Activated CD8-positive, alpha-beta memory T cell treated with anti-CD3 and anti-CD28 coated beads, Interleukin-2, amount 10 ng/mL, durations not matched to agents 7 days and 5 days (primary cell): ENCODE measurements around the gene ASS1. TPM values are rescaled to one million over a fixed set of nuclear protein-coding genes. Genes with fewer than 3 reads are reported as not detected.

Experiments
- ATAC-seq: fragments of 150-1000 bp; cut with Tn5 transposase; one replicate; pipeline ENCODE4 v1.10.0; 2021; ENCODE audit warnings: moderate library complexity
- CTCF ChIA-PET: fragments of 350-600 bp; sonication (Branson Sonifier 250); formaldehyde crosslinking; loops from one replicate; lab custom pipeline; 2021; ENCODE audit warnings: antibody characterized with exemption; lab: Charles Lee
- DNase-seq: peaks from one replicate; pipeline ENCODE4 v3.0.0-alpha.2; 2020
- H3K27ac Mint-ChIP-seq: one replicate; pipeline ENCODE4 v1.8.0; 2021; ENCODE audit warnings: mild to moderate bottlenecking, mixed read lengths
- H3K27me3 Mint-ChIP-seq: one replicate; pipeline ENCODE4 v1.8.0; 2021; ENCODE audit warnings: mixed read lengths
- H3K36me3 Mint-ChIP-seq: one replicate; pipeline ENCODE4 v1.8.0; 2021; ENCODE audit warnings: mild to moderate bottlenecking, mixed read lengths
- H3K4me1 Mint-ChIP-seq: one replicate; pipeline ENCODE4 v1.8.0; 2021; ENCODE audit warnings: mixed read lengths
- H3K4me3 Mint-ChIP-seq: one replicate; pipeline ENCODE4 v1.8.0; 2021; ENCODE audit warnings: mild to moderate bottlenecking, moderate library complexity, mixed read lengths
- H3K9me3 Mint-ChIP-seq: one replicate; pipeline ENCODE4 v1.8.0; 2022; ENCODE audit warnings: low read depth, mixed read lengths
- total RNA-seq, 2 experiments: library from RNA; stranded (reverse); gene quantifications; one replicate each; pipeline ENCODE4 v1.2.3, GENCODE V29; 2021

ASS1 gene
- total RNA-seq, 2 experiments from 2014 or later: 5.3 to 11.1 TPM

DNA sequence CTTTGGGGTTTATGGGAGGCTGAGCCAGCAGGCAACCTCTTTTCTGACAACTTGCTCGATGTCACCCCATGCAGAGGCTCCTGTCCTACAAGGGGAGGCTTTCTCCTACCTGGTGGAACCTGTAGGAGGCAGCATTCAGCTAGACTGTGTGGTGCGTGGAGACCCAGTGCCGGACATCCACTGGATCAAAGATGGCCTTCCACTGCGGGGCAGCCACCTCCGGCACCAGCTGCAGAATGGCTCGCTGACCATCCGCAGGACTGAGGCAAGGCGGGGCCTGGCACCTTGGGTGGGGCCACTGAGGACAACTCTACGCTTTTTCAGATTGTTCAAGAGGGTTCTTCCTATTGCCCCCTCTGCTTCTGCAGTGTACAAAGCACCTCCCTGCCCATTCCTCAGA is 36.1 kb upstream of the ASS1 start:
- H3K27ac Mint-ChIP-seq: no peak overlapping the region
- H3K4me1 Mint-ChIP-seq: no peaks in the 10 kb centered on the region
- no peaks in the 10 kb centered on the region for H3K36me3 Mint-ChIP-seq
- H3K27me3 Mint-ChIP-seq: peaks cover 6% of the 10 kb centered on the region
- no peak for ATAC-seq
- DNase-seq: no peak
- no peaks in the 10 kb centered on the region for H3K9me3 Mint-ChIP-seq
- CTCF ChIA-PET: no interaction called here
- H3K4me3 Mint-ChIP-seq: no peak overlapping the region

- ATAC-seq (no peak), DNase-seq (no peak)
- CTCF ChIA-PET: no interaction called here
- Mint-ChIP-seq H3K27ac (no peak overlapping the region), H3K4me1 (no peaks in the 10 kb centered on the region), H3K4me3 (no peak overlapping the region), H3K9me3 (no peaks in the 10 kb centered on the region), H3K36me3 (no peaks in the 10 kb centered on the region), H3K27me3 (peaks cover 7% of the 10 kb centered on the region)
These were observed 35.5 kb upstream of the ASS1 start for GRCh38 chr9:130409246-130409645.

DNA sequence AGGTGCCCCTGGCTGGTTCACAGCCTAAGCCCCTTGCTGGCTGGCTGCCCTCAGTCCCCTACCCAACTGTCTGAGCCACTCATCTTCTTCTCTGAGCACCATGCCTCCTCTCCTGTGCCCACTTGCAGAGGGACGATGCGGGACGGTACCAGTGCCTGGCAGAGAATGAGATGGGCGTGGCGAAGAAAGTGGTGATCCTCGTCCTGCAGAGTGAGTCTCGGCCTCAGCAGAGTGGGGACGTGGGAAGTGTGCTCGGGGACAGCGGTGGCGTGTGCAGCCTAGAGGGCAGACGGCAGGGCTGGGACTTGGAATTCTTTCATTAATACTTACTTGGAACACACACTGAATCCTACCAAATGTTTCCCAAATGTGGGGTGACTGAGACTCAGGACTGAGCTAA is 34.3 kb upstream of the ASS1 start:
- Mint-ChIP-seq H3K36me3 (no peaks in the 10 kb centered on the region), H3K4me1 (no peaks in the 10 kb centered on the region), H3K9me3 (no peaks in the 10 kb centered on the region), H3K27ac (no peak overlapping the region), H3K27me3 (peaks cover 8% of the 10 kb centered on the region), H3K4me3 (no peak overlapping the region)
- DNase-seq (no peak), ATAC-seq (no peak)
- CTCF ChIA-PET: interaction anchor here (0.5 to 0.8 kb wide), 2 partner anchors 9 to 25 kb away, joined by 3 read pairs; no protein-coding TSS in a partner anchor

GRCh38 chr9:130411566-130411915 is 33.2 kb upstream of the ASS1 start:
- DNase-seq (no peak), ATAC-seq (no peak)
- Mint-ChIP-seq H3K27ac (no peak overlapping the region), H3K4me1 (no peaks in the 10 kb centered on the region), H3K36me3 (no peaks in the 10 kb centered on the region), H3K27me3 (peaks cover 8% of the 10 kb centered on the region), H3K9me3 (no peaks in the 10 kb centered on the region), H3K4me3 (no peak overlapping the region)
- CTCF ChIA-PET: no interaction called here

DNA sequence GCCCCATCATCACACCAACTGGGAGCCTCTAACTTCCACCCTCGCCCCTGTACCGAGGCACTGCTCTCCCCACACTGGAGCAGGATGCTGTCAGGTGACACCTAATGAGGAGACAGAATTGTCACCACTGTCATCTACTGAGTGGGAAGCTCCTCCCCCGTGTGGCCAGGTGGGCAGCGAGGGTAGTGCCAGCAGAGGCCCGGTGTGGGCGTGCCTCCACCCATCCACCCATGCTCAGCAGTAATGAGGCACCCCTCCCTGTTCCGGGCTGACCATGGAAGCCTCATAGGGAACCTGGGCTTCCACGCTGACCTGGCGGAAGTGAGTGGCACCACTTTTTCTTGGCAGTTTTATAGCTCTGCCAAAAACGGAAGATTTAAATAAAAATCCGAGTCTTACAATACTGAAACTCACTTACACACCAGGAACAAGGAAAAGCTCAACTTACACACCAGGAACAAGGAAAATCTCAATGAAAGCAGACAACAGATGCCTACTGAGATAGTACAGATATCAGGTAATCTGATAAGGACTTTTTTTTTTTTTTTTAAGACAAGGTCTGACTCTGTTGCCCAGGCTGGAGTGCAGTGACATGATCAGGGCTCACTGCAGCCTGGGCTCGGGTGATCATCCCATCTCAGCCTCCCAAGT is 30.6 kb upstream of the ASS1 start:
- no peaks in the 10 kb centered on the region for H3K4me1 Mint-ChIP-seq
- no peaks in the 10 kb centered on the region for H3K9me3 Mint-ChIP-seq
- no peak overlapping the region for H3K27ac Mint-ChIP-seq
- H3K4me3 Mint-ChIP-seq: no peak overlapping the region
- no peaks in the 10 kb centered on the region for H3K36me3 Mint-ChIP-seq
- CTCF ChIA-PET: no interaction called here
- peaks cover 8% of the 10 kb centered on the region for H3K27me3 Mint-ChIP-seq
- ATAC-seq (no peak), DNase-seq (no peak)

- no peak overlapping the region for H3K4me3 Mint-ChIP-seq
- peaks cover 12% of the 10 kb centered on the region for H3K27me3 Mint-ChIP-seq
- no peaks in the 10 kb centered on the region for H3K36me3 Mint-ChIP-seq
- no peaks in the 10 kb centered on the region for H3K4me1 Mint-ChIP-seq
- DNase-seq: no peak
- H3K9me3 Mint-ChIP-seq: no peaks in the 10 kb centered on the region
- ATAC-seq: no peak
- no peak overlapping the region for H3K27ac Mint-ChIP-seq
- CTCF ChIA-PET: no interaction called here
These were observed 29.6 kb upstream of the ASS1 start for GRCh38 chr9:130414910-130415746.

DNA sequence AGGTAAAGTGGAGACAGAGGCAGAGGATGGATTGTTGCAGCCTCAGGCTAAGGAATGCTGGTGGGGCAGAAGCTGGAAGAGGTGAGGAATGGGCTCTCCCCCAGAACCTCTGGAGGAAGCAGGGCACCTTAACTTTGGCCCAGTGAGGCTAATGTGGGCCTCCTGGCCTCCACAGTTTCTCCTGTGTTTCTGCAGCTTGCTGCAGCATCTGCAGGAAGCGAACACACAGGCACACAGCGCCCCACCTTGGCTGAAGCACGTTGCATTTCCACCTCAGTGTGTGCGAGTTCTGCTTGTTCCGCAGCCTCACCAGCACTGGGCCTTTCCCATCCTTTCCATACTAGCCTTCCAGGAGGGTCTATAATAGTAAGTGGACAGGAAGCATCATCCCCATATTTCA is 27.2 kb upstream of the ASS1 start:
- Mint-ChIP-seq H3K9me3 (no peaks in the 10 kb centered on the region), H3K27me3 (peaks cover 13% of the 10 kb centered on the region), H3K36me3 (no peaks in the 10 kb centered on the region), H3K4me1 (no peaks in the 10 kb centered on the region), H3K27ac (no peak overlapping the region), H3K4me3 (no peak overlapping the region)
- ATAC-seq: no peak
- CTCF ChIA-PET: no interaction called here
- DNase-seq: no peak

GRCh38 chr9:130418776-130419175 is 26.0 kb upstream of the ASS1 start:
- H3K4me3 Mint-ChIP-seq: no peak overlapping the region
- CTCF ChIA-PET: no interaction called here
- DNase-seq (no peak), ATAC-seq (no peak)
- no peak overlapping the region for H3K27ac Mint-ChIP-seq
- peaks cover 10% of the 10 kb centered on the region for H3K27me3 Mint-ChIP-seq
- H3K36me3 Mint-ChIP-seq: no peaks in the 10 kb centered on the region
- no peaks in the 10 kb centered on the region for H3K4me1 Mint-ChIP-seq
- H3K9me3 Mint-ChIP-seq: no peaks in the 10 kb centered on the region

- no peaks in the 10 kb centered on the region for H3K4me1 Mint-ChIP-seq
- H3K27ac Mint-ChIP-seq: no peak overlapping the region
- DNase-seq: no peak
- no peak overlapping the region for H3K4me3 Mint-ChIP-seq
- H3K36me3 Mint-ChIP-seq: no peaks in the 10 kb centered on the region
- H3K9me3 Mint-ChIP-seq: no peaks in the 10 kb centered on the region
- no peak for ATAC-seq
- CTCF ChIA-PET: no interaction called here
- peaks cover 8% of the 10 kb centered on the region for H3K27me3 Mint-ChIP-seq
These were observed 25.2 kb upstream of the ASS1 start for GRCh38 chr9:130419521-130420035.

GRCh38 chr9:130421154-130421801 is 23.5 kb upstream of the ASS1 start:
- ATAC-seq: no peak
- H3K4me3 Mint-ChIP-seq: no peak overlapping the region
- H3K36me3 Mint-ChIP-seq: no peaks in the 10 kb centered on the region
- CTCF ChIA-PET: no interaction called here
- DNase-seq: no peak
- H3K9me3 Mint-ChIP-seq: no peaks in the 10 kb centered on the region
- peaks cover 8% of the 10 kb centered on the region for H3K27me3 Mint-ChIP-seq
- H3K4me1 Mint-ChIP-seq: no peaks in the 10 kb centered on the region
- H3K27ac Mint-ChIP-seq: no peak overlapping the region

- H3K36me3 Mint-ChIP-seq: no peaks in the 10 kb centered on the region
- no peak for DNase-seq
- peaks cover 8% of the 10 kb centered on the region for H3K27me3 Mint-ChIP-seq
- no peaks in the 10 kb centered on the region for H3K9me3 Mint-ChIP-seq
- no peaks in the 10 kb centered on the region for H3K4me1 Mint-ChIP-seq
- CTCF ChIA-PET: no interaction called here
- no peak overlapping the region for H3K27ac Mint-ChIP-seq
- no peak overlapping the region for H3K4me3 Mint-ChIP-seq
- no peak for ATAC-seq
These were observed 22.9 kb upstream of the ASS1 start for GRCh38 chr9:130421802-130422276.

- H3K4me1 Mint-ChIP-seq: no peaks in the 10 kb centered on the region
- ATAC-seq (no peak), DNase-seq (no peak)
- CTCF ChIA-PET: no interaction called here
- no peak overlapping the region for H3K4me3 Mint-ChIP-seq
- peaks cover 8% of the 10 kb centered on the region for H3K27me3 Mint-ChIP-seq
- H3K27ac Mint-ChIP-seq: no peak overlapping the region
- no peaks in the 10 kb centered on the region for H3K9me3 Mint-ChIP-seq
- no peaks in the 10 kb centered on the region for H3K36me3 Mint-ChIP-seq
These were observed 22.2 kb upstream of the ASS1 start for GRCh38 chr9:130422546-130422945.

GRCh38 chr9:130423272-130423671 is 21.5 kb upstream of the ASS1 start:
- no peak overlapping the region for H3K27ac Mint-ChIP-seq
- H3K36me3 Mint-ChIP-seq: no peaks in the 10 kb centered on the region
- no peak overlapping the region for H3K4me3 Mint-ChIP-seq
- DNase-seq: no peak
- no peaks in the 10 kb centered on the region for H3K9me3 Mint-ChIP-seq
- H3K4me1 Mint-ChIP-seq: no peaks in the 10 kb centered on the region
- CTCF ChIA-PET: no interaction called here
- peaks cover 8% of the 10 kb centered on the region for H3K27me3 Mint-ChIP-seq
- no peak for ATAC-seq
